HepG2 (cell line): Measurements from ENCODE around the gene LRTM2. TPM values are rescaled to one million over a fixed set of nuclear protein-coding genes. Genes with fewer than 3 reads are reported as not detected.

Experiments used
- ATM ChIP-seq: fragments of 450-650 bp; IDR thresholded peaks from 2 replicates; pipeline ENCODE4 v1.7.1; 2017; ENCODE audit warnings: mild to moderate bottlenecking, borderline replicate concordance
- CHCHD3 ChIP-seq: sonication (generic); formaldehyde crosslinking; IDR thresholded peaks from 2 replicates; pipeline ENCODE4 v1.8.0; 2022; ENCODE audit warnings: mild to moderate bottlenecking, missing genetic modification reagents, moderate library complexity
- GTF3A ChIP-seq: sonication (generic); formaldehyde crosslinking; conservative IDR thresholded peaks from 2 replicates; pipeline ENCODE4 v1.4.0; 2020; ENCODE audit warnings: mild to moderate bottlenecking, missing genetic modification reagents
- HDAC1 ChIP-seq: sonication (generic); formaldehyde crosslinking; IDR thresholded peaks from 2 replicates; pipeline ENCODE4 v1.5.1; 2020; ENCODE audit warnings: mild to moderate bottlenecking, missing genetic modification reagents
- HOXA3 ChIP-seq: sonication (generic); formaldehyde crosslinking; IDR thresholded peaks from 2 replicates; pipeline ENCODE4 v1.5.0; 2020; ENCODE audit warnings: missing genetic modification reagents
- MED8 ChIP-seq: sonication (generic); formaldehyde crosslinking; IDR thresholded peaks from 2 replicates; pipeline ENCODE4 v1.8.1; 2023; ENCODE audit warnings: mild to moderate bottlenecking, missing genetic modification reagents; ENCODE audit not compliant: insufficient replicate concordance
- POGZ ChIP-seq: sonication (generic); formaldehyde crosslinking; IDR thresholded peaks from 2 replicates; pipeline ENCODE4 v1.4.0; 2020; ENCODE audit warnings: mild to moderate bottlenecking, missing genetic modification reagents
- SRY ChIP-seq: sonication (generic); formaldehyde crosslinking; IDR thresholded peaks from 2 replicates; pipeline ENCODE4 v1.8.0; 2022; ENCODE audit warnings: mild to moderate bottlenecking, missing genetic modification reagents
- TBX2 ChIP-seq: sonication (generic); formaldehyde crosslinking; IDR thresholded peaks from 2 replicates; pipeline ENCODE4 v1.5.0; 2020; ENCODE audit warnings: missing genetic modification reagents, mild to moderate bottlenecking, borderline replicate concordance
- ZC3H13 ChIP-seq: sonication (generic); formaldehyde crosslinking; IDR thresholded peaks from 2 replicates; pipeline ENCODE4 v1.8.1; 2023; ENCODE audit warnings: mild to moderate bottlenecking, missing genetic modification reagents, moderate library complexity
- ZNF230 ChIP-seq: sonication (generic); formaldehyde crosslinking; IDR thresholded peaks from 2 replicates; pipeline ENCODE4 v1.4.0; 2020; ENCODE audit warnings: mild to moderate bottlenecking, missing genetic modification reagents
- ZNF274 ChIP-seq: sonication (generic); formaldehyde crosslinking; IDR thresholded peaks from 2 replicates; pipeline ENCODE4 v1.5.1; 2020; ENCODE audit warnings: mild to moderate bottlenecking, missing genetic modification reagents
- ZNF543 ChIP-seq: sonication (generic); formaldehyde crosslinking; IDR thresholded peaks from 2 replicates; pipeline ENCODE4 v1.4.0; 2020; ENCODE audit warnings: mild to moderate bottlenecking, missing genetic modification reagents
- ZNF629 ChIP-seq: sonication (generic); formaldehyde crosslinking; conservative IDR thresholded peaks from 2 replicates; pipeline ENCODE4 v1.5.0; 2020; ENCODE audit warnings: missing genetic modification reagents
- polyA plus RNA-seq, 8 experiments: library from polyadenylated mRNA; depleted of rRNA in 3 of 8; stranded (reverse) in 7 of 8; unstranded in 1 of 8; fragments of >200 nt; fragmentation: Illumina TruSeq in 4 of 8; extraction: Trizol in 4 of 8; gene quantifications; 2 replicates each; pipeline versions ENCODE4 v1.2.1 to v1.2.3, GENCODE V29; 2011 to 2016; ENCODE audit warnings: low read depth in 4 of 8, missing spikeins in 1 of 8, mixed read lengths in 1 of 8; ENCODE audit not compliant: insufficient read depth in 1 of 8
- total RNA-seq, 5 experiments: library from RNA; depleted of rRNA; stranded (reverse); fragments of >200 nt; fragmentation: Illumina TruSeq; extraction: Trizol; gene quantifications; 2 replicates each; pipeline ENCODE4 v1.2.3, GENCODE V29; 2016; ENCODE audit warnings: low read depth in 1 of 5
- TF ChIP-seq, protein P1 (sequence below): IDR thresholded peaks from 2 replicates; pipeline ENCODE4 v1.6.1; 2016; ENCODE audit warnings: mild to moderate bottlenecking
- TF ChIP-seq, protein P2 (sequence below): sonication (generic); formaldehyde crosslinking; IDR thresholded peaks from 2 replicates; pipeline ENCODE4 v1.5.0; 2020; ENCODE audit warnings: mild to moderate bottlenecking, missing genetic modification reagents, borderline replicate concordance
- TF ChIP-seq, protein P3 (sequence below): sonication (generic); formaldehyde crosslinking; IDR thresholded peaks from 2 replicates; pipeline ENCODE4 v1.4.0; 2020; ENCODE audit warnings: low read depth, mild to moderate bottlenecking, missing genetic modification reagents

Gene LRTM2
- total and polyA plus RNA-seq, 2 of the 13 experiments (the other 11 are each of a cell fraction or from before 2014, with no cell fraction given) = 0.09 TPM; not detected in 1

DNA sequence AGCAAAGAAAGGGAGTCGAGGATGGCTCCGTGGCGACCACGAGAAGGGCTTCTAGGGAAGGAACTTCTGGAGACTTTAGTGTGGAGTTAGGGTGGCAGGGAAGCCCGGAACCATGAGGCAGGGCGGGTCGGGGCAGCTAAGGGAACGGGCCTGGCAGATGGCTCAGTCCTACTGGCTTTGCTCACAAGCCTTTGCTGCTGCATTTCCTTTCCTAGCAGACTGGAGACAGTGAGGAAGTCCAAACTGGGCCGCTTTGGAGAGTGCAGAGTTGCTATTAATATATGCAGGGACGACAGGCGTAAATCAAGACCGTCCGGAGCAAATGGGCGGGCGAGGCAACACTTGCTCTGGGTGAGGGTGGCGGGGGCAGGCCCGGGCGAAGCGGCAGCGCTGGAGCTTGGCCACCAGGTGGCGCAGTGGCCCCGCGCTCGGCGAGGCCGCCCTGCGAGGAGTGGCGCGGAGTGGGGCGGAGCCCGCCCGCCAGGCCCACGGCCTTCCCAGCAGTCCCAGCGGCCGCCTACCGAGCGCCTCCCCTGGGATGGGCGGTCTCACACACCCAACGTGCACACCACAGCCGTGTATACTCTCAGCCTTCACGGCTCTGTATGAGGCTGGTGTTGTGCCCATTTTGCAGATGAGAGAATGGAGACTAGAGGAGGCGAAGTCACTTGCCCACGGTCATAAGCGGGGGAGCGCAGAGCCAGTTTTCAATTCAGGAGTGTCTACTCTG, 24.4 kb upstream of the LRTM2 start (continued):
- TF ChIP-seq, protein P1, sequence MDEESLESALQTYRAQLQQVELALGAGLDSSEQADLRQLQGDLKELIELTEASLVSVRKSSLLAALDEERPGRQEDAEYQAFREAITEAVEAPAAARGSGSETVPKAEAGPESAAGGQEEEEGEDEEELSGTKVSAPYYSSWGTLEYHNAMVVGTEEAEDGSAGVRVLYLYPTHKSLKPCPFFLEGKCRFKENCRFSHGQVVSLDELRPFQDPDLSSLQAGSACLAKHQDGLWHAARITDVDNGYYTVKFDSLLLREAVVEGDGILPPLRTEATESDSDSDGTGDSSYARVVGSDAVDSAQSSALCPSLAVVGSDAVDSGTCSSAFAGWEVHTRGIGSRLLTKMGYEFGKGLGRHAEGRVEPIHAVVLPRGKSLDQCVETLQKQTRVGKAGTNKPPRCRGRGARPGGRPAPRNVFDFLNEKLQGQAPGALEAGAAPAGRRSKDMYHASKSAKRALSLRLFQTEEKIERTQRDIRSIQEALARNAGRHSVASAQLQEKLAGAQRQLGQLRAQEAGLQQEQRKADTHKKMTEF (CRISPR knock-in tag) = peak; percentile 49; the same call in 1 of the 2 replicates
- peak; percentile 76; the same call in 1 of the 2 replicates for TF ChIP-seq HOXA3
- peak; percentile 98 for TF ChIP-seq ZNF629 (CRISPR knock-in tag)
- TF ChIP-seq, protein P2, sequence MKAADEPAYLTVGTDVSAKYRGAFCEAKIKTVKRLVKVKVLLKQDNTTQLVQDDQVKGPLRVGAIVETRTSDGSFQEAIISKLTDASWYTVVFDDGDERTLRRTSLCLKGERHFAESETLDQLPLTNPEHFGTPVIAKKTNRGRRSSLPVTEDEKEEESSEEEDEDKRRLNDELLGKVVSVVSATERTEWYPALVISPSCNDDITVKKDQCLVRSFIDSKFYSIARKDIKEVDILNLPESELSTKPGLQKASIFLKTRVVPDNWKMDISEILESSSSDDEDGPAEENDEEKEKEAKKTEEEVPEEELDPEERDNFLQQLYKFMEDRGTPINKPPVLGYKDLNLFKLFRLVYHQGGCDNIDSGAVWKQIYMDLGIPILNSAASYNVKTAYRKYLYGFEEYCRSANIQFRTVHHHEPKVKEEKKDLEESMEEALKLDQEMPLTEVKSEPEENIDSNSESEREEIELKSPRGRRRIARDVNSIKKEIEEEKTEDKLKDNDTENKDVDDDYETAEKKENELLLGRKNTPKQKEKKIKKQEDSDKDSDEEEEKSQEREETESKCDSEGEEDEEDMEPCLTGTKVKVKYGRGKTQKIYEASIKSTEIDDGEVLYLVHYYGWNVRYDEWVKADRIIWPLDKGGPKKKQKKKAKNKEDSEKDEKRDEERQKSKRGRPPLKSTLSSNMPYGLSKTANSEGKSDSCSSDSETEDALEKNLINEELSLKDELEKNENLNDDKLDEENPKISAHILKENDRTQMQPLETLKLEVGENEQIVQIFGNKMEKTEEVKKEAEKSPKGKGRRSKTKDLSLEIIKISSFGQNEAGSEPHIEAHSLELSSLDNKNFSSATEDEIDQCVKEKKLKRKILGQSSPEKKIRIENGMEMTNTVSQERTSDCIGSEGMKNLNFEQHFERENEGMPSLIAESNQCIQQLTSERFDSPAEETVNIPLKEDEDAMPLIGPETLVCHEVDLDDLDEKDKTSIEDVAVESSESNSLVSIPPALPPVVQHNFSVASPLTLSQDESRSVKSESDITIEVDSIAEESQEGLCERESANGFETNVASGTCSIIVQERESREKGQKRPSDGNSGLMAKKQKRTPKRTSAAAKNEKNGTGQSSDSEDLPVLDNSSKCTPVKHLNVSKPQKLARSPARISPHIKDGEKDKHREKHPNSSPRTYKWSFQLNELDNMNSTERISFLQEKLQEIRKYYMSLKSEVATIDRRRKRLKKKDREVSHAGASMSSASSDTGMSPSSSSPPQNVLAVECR (CRISPR knock-in tag) = peak; percentile 55; the same call in 1 of the 2 replicates
- TF ChIP-seq ZC3H13 (CRISPR knock-in tag) = peak; percentile 42; the same call in 1 of the 2 replicates
- no peak for TF ChIP-seq CHCHD3 (CRISPR knock-in tag)
- no peak for TF ChIP-seq MED8 (CRISPR knock-in tag)
- peak; percentile 41 for TF ChIP-seq HDAC1 (CRISPR knock-in tag)
- peak; percentile 88 for TF ChIP-seq GTF3A (CRISPR knock-in tag)
- 0 out of 2 replicates have a peak, but pooled peaks have one; percentile 7 for TF ChIP-seq ZNF274 (CRISPR knock-in tag)
- 0 out of 2 replicates have a peak, but pooled peaks have one; percentile 61 for TF ChIP-seq ZNF230 (CRISPR knock-in tag)
- peak; percentile 77; the same call in 1 of the 2 replicates for TF ChIP-seq SRY
- TF ChIP-seq ATM = no peak
- TF ChIP-seq, protein P3, sequence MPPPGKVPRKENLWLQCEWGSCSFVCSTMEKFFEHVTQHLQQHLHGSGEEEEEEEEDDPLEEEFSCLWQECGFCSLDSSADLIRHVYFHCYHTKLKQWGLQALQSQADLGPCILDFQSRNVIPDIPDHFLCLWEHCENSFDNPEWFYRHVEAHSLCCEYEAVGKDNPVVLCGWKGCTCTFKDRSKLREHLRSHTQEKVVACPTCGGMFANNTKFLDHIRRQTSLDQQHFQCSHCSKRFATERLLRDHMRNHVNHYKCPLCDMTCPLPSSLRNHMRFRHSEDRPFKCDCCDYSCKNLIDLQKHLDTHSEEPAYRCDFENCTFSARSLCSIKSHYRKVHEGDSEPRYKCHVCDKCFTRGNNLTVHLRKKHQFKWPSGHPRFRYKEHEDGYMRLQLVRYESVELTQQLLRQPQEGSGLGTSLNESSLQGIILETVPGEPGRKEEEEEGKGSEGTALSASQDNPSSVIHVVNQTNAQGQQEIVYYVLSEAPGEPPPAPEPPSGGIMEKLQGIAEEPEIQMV (CRISPR knock-in tag) = peak; percentile 85
- TF ChIP-seq TBX2 = 0 out of 2 replicates have a peak, but pooled peaks have one; percentile 6
- TF ChIP-seq POGZ (CRISPR knock-in tag) = peak; percentile 69; the same call in 1 of the 2 replicates
- TF ChIP-seq ZNF543 = 0 out of 2 replicates have a peak, but pooled peaks have one; percentile 51
